WERI-Rb-1 (cell line): ENCODE results near the gene LANCL3.

Source experiments
- DNase-seq: peaks from one replicate; pipeline ENCODE4 v3.0.0-alpha.2; 2020
- H3K27ac ChIP-seq: fragments of 250-450 bp; sonication (Bioruptor Pico); 2 replicates; pipeline ENCODE4 v1.5.1; 2020; ENCODE audit warnings: mild to moderate bottlenecking, moderate library complexity
- H3K27me3 ChIP-seq: fragments of 250-450 bp; sonication (Bioruptor Pico); 2 replicates; pipeline ENCODE4 v1.5.1; 2021; ENCODE audit warnings: mild to moderate bottlenecking, low read depth, moderate library complexity; ENCODE audit not compliant: insufficient read depth, severe bottlenecking
- H3K36me3 ChIP-seq: fragments of 250-450 bp; sonication (Bioruptor Pico); 2 replicates; pipeline ENCODE4 v1.5.1; 2020; ENCODE audit warnings: mild to moderate bottlenecking, moderate library complexity
- H3K4me3 ChIP-seq: 2 replicates; pipeline ENCODE4 v1.5.1; 2011; ENCODE audit warnings: low read depth, mild to moderate bottlenecking, control low read depth, low read length
- H3K9me3 ChIP-seq: fragments of 250-450 bp; sonication (Bioruptor Pico); 2 replicates; pipeline ENCODE4 v1.5.1; 2021; ENCODE audit warnings: mild to moderate bottlenecking, moderate library complexity; ENCODE audit not compliant: severe bottlenecking
- CTCF ChIP-seq: IDR thresholded peaks from 2 replicates; pipeline ENCODE4 v1.5.1; 2011; ENCODE audit warnings: low read depth, mild to moderate bottlenecking, control low read depth, inconsistent platforms, low read length

The LANCL3 gene

GRCh38 chrX:37653397-37654085, 82.1 kb downstream of the LANCL3 start:
- no peak overlapping the region for H3K27ac ChIP-seq
- no peak overlapping the region for H3K4me3 ChIP-seq
- H3K9me3 ChIP-seq: no peaks in the 10 kb centered on the region
- no peaks in the 10 kb centered on the region for H3K36me3 ChIP-seq
- TF ChIP-seq CTCF: no peak
- no peak for DNase-seq
- no peaks in the 10 kb centered on the region for H3K27me3 ChIP-seq

GRCh38 chrX:37658343-37659030, 87.0 kb downstream of the LANCL3 start:
- no peak overlapping the region for H3K27ac ChIP-seq
- H3K9me3 ChIP-seq: no peaks in the 10 kb centered on the region
- no peak for TF ChIP-seq CTCF
- H3K36me3 ChIP-seq: no peaks in the 10 kb centered on the region
- no peak overlapping the region for H3K4me3 ChIP-seq
- no peak for DNase-seq
- no peaks in the 10 kb centered on the region for H3K27me3 ChIP-seq

- H3K27me3 ChIP-seq: no peaks in the 10 kb centered on the region
- no peak for DNase-seq
- TF ChIP-seq CTCF: no peak
- H3K27ac ChIP-seq: no peak overlapping the region
- no peak overlapping the region for H3K4me3 ChIP-seq
- no peaks in the 10 kb centered on the region for H3K36me3 ChIP-seq
- no peaks in the 10 kb centered on the region for H3K9me3 ChIP-seq
Observed at GRCh38 chrX:37659047-37659446, 87.6 kb downstream of the LANCL3 start.

GRCh38 chrX:37662181-37662580, 90.7 kb downstream of the LANCL3 start:
- no peak for DNase-seq
- no peak for TF ChIP-seq CTCF
- Histone ChIP-seq H3K27me3 (no peaks in the 10 kb centered on the region), H3K9me3 (no peaks in the 10 kb centered on the region), H3K36me3 (no peaks in the 10 kb centered on the region), H3K4me3 (no peak overlapping the region), H3K27ac (no peak overlapping the region)

- H3K27ac ChIP-seq: no peak overlapping the region
- DNase-seq: no peak
- TF ChIP-seq CTCF: no peak
- no peak overlapping the region for H3K4me3 ChIP-seq
- H3K9me3 ChIP-seq: no peaks in the 10 kb centered on the region
- H3K36me3 ChIP-seq: no peaks in the 10 kb centered on the region
- no peaks in the 10 kb centered on the region for H3K27me3 ChIP-seq
Observed at GRCh38 chrX:37666516-37666915, 95.1 kb downstream of the LANCL3 start.
